ENCODE data around the gene ELOF1.

ELOF1 gene

GRCh38 chr19:11534538-11534937 lies 24.5 kb downstream of the ELOF1 start:
- no peak for DNase-seq

GRCh38 chr19:11530432-11530831 lies 28.6 kb downstream of the ELOF1 start:
- peak; percentile 75 to 91 for DNase-seq

- peak; percentile 98 to 99 for DNase-seq
Observed at GRCh38 chr19:11528551-11529341, 30.3 kb downstream of the ELOF1 start, which contains the start of gene ECSIT. Gene ECSIT, minus strand, starts transcription at chr19:11529134. Its CDS starts 9,964 bp downstream, at chr19:11519170.

- no peak for DNase-seq
Observed at GRCh38 chr19:11519138-11519537, 39.9 kb downstream of the ELOF1 start.

GRCh38 chr19:11513946-11514345 lies 45.1 kb downstream of the ELOF1 start:
- DNase-seq: no peak

- DNase-seq: no peak
Observed at GRCh38 chr19:11510444-11510843, 48.6 kb downstream of the ELOF1 start.

GRCh38 chr19:11507370-11508078 lies 51.5 kb downstream of the ELOF1 start:
- DNase-seq: no peak

- DNase-seq: no peak
Observed at GRCh38 chr19:11506967-11507366, 52.1 kb downstream of the ELOF1 start.

GRCh38 chr19:11506101-11506555 lies 52.9 kb downstream of the ELOF1 start:
- DNase-seq: no peak

GRCh38 chr19:11505504-11506100 lies 53.4 kb downstream of the ELOF1 start, which contains the start of gene ZNF653:
Gene ZNF653, minus strand, starts transcription at chr19:11505839. Its CDS starts 53 bp downstream, at chr19:11505786.
- peak; percentile 97 to 99 for DNase-seq

GRCh38 chr19:11505032-11505503 lies 54.0 kb downstream of the ELOF1 start:
- DNase-seq: peak; percentile 94 to 98

- no peak for DNase-seq
Observed at GRCh38 chr19:11504502-11505031, 54.5 kb downstream of the ELOF1 start.

All from NCI-H446 (cell line).